22Rv1 (cell line): ENCODE data around the gene ADAR.

ENCODE experiments used
- CTCF ChIP-seq: fragments of 450-650 bp; IDR thresholded peaks from 2 replicates; pipeline ENCODE4 v1.5.1; 2017; ENCODE audit warnings: mild to moderate bottlenecking
- ZFX ChIP-seq: fragments of 450-650 bp; IDR thresholded peaks from 2 replicates; pipeline ENCODE4 v1.6.1; 2017; ENCODE audit warnings: antibody characterized with exemption, borderline replicate concordance

- TF ChIP-seq CTCF = no peak
- TF ChIP-seq ZFX = no peak
These were observed 60.8 kb downstream of the ADAR start for GRCh38 chr1:154547105-154547732.
